ENCODE results near the gene RHOD. TPM values are rescaled to one million over a fixed set of nuclear protein-coding genes. Genes with fewer than 3 reads are reported as not detected.

RHOD gene
- polyA plus RNA-seq, 1 of the 3 experiments (the other 2 are of a cell fraction) = not detected

DNA sequence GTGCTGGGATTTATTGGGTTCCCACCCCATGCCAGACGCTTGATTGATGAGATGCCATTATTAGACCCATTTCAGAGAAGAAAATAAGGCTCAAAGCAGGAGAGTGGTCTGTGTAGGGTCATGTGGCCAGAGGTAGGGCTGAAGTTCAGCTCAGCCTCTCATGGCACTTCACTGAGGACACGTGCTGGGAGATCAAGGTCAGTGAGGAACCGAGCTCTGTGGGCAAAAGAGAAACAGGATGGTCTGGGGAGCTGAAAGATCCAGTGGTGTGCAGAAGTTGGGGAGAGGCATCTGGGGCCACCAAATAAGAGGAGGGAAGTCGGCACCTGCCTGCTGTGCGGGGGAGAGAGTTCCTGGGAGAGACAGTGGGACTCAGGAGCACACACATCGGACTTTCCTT, 19.6 kb downstream of the RHOD start:
- WGBS (ENCODE audit: low lambda C conversion rate) = 86% methylated on average over 6 of the region's 6 CpGs

DNA sequence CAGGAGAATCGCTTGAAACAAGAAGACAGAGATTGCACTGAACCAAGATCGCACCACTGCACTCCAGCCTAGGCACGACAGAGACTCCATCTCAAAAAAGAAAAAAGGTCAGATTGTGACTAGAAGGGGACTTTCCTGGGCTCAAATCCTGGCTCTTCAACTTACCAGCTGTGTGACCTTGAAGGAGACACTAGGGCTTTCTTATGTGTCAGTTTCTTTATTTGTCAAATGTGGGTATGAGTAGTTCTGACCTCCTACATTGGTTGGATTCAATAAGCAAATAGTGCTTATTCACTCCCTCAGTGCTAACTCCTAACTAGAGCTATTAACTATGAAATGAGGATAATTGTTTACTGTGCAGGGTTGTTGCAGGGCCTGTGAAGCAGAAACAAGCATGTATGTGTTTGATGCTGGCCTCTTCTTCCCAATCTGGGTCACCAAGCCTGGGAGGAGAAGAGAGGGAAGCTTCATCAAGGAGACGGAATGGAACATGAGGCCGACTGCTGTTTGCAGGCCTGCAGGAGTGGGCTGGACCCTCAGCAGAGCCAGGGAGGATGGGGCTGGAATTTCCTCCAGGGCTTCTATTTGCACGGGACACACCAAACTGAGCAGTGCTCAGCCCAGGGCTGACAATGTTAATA, 22.5 kb downstream of the RHOD start:
- no peaks in the 10 kb centered on the region for H3K36me3 ChIP-seq (replicated peaks in 1 of 2; ENCODE audit: control insufficient read depth in 1 of 2, insufficient read depth in 2 of 2, low read length in 1 of 2)
- no peaks in the 10 kb centered on the region for H3K27me3 ChIP-seq (ENCODE audit: insufficient read depth)
- no peaks in the 10 kb centered on the region for H3K9me3 ChIP-seq
- H3K9me2 ChIP-seq = no peaks in the 10 kb centered on the region
- TF ChIP-seq, protein P1, sequence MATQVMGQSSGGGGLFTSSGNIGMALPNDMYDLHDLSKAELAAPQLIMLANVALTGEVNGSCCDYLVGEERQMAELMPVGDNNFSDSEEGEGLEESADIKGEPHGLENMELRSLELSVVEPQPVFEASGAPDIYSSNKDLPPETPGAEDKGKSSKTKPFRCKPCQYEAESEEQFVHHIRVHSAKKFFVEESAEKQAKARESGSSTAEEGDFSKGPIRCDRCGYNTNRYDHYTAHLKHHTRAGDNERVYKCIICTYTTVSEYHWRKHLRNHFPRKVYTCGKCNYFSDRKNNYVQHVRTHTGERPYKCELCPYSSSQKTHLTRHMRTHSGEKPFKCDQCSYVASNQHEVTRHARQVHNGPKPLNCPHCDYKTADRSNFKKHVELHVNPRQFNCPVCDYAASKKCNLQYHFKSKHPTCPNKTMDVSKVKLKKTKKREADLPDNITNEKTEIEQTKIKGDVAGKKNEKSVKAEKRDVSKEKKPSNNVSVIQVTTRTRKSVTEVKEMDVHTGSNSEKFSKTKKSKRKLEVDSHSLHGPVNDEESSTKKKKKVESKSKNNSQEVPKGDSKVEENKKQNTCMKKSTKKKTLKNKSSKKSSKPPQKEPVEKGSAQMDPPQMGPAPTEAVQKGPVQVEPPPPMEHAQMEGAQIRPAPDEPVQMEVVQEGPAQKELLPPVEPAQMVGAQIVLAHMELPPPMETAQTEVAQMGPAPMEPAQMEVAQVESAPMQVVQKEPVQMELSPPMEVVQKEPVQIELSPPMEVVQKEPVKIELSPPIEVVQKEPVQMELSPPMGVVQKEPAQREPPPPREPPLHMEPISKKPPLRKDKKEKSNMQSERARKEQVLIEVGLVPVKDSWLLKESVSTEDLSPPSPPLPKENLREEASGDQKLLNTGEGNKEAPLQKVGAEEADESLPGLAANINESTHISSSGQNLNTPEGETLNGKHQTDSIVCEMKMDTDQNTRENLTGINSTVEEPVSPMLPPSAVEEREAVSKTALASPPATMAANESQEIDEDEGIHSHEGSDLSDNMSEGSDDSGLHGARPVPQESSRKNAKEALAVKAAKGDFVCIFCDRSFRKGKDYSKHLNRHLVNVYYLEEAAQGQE (IDR thresholded peaks at IDR 0.05; ENCODE audit: low read depth, low read length) = no peak
- no peak for TF ChIP-seq SMC3 (IDR thresholded peaks at IDR 0.05; ENCODE audit: low read depth, low read length)
- no peak for TF ChIP-seq EP300 (IDR thresholded peaks at IDR 0.05; ENCODE audit: borderline replicate concordance in 1 of 2, low read depth in 1 of 2, low read length in 1 of 2)
- no peak for TF ChIP-seq SIN3A (IDR thresholded peaks at IDR 0.05; ENCODE audit: borderline replicate concordance, low read depth, low read length)
- no peaks in the 10 kb centered on the region for H3K79me2 ChIP-seq (ENCODE audit: insufficient read depth)
- no peaks in the 10 kb centered on the region for H3F3A ChIP-seq (replicated peaks; ENCODE audit: insufficient read depth)
- H2AFZ ChIP-seq (ENCODE audit: low read depth) = no peak overlapping the region
- CTCF ChIA-PET = interaction anchor here (1.2 to 3.8 kb wide), 4 partner anchors 17 to 94 kb away, joined by 3 to 49 read pairs (median 15); no protein-coding TSS in a partner anchor
- H3K4me1 ChIP-seq (ENCODE audit: control insufficient read depth in 1 of 2, insufficient read depth in 2 of 2, low read depth in 1 of 2, low read length in 1 of 2) = no peaks in the 10 kb centered on the region
- H3K4me3 ChIP-seq (ENCODE audit: low read depth in 2 of 2, low read length in 1 of 2) = no peak overlapping the region
- no peaks in the 10 kb centered on the region for H4K20me1 ChIP-seq (ENCODE audit: insufficient read depth)
- 93% methylated on average over 5 of the region's 6 CpGs for WGBS (ENCODE audit: low lambda C conversion rate)
- H3K27ac ChIP-seq (ENCODE audit: low read depth in 2 of 2, low read length in 1 of 2) = no peak overlapping the region
- no peak overlapping the region for H3K9ac ChIP-seq
- no peak for DNase-seq
- POLR2A ChIA-PET = interaction anchor here (0.6 kb wide), 1 partner anchor 122 kb away, joined by 4 read pairs; no protein-coding TSS in a partner anchor
- no peak overlapping the region for H3K4me2 ChIP-seq

More for the DNA sequence above, 19.6 kb downstream of the RHOD start:
- Histone ChIP-seq H3K9me2 (no peaks in the 10 kb centered on the region), H3K27ac (ENCODE audit: low read depth in 2 of 2, low read length in 1 of 2) (no peak overlapping the region), H3K27me3 (ENCODE audit: insufficient read depth) (no peaks in the 10 kb centered on the region), H3K9me3 (no peaks in the 10 kb centered on the region), H3K36me3 (replicated peaks in 1 of 2; ENCODE audit: control insufficient read depth in 1 of 2, insufficient read depth in 2 of 2, low read length in 1 of 2) (no peaks in the 10 kb centered on the region), H3K79me2 (ENCODE audit: insufficient read depth) (no peaks in the 10 kb centered on the region), H3K4me2 (no peak overlapping the region), H3K4me1 (ENCODE audit: control insufficient read depth in 1 of 2, insufficient read depth in 2 of 2, low read depth in 1 of 2, low read length in 1 of 2) (no peaks in the 10 kb centered on the region), H3F3A (replicated peaks; ENCODE audit: insufficient read depth) (peaks cover 4% of the 10 kb centered on the region), H2AFZ (ENCODE audit: low read depth) (no peak overlapping the region), H4K20me1 (ENCODE audit: insufficient read depth) (no peaks in the 10 kb centered on the region), H3K4me3 (ENCODE audit: low read depth in 2 of 2, low read length in 1 of 2) (no peak overlapping the region), H3K9ac (no peak overlapping the region)
- ChIA-PET CTCF (interaction anchor here (0.6 to 1.9 kb wide), 5 partner anchors 8 to 241 kb away, joined by 3 to 6 read pairs (median 4); no protein-coding TSS in a partner anchor), POLR2A (no interaction called here)
- DNase-seq = no peak
- TF ChIP-seq MXI1 (IDR thresholded peaks at IDR 0.05; ENCODE audit: low read depth, low read length) = no peak

Measured in SK-N-SH (cell line).